GM19328 (cell line): ENCODE results near the gene ITM2B.
A peak's percentile ranks its signal among the peaks of the same experiment; 100 is the strongest.

Experiments used
- ATAC-seq: cut with Tn5 transposase; IDR thresholded peaks from one replicate; pipeline ENCODE4 v1.9.1; 2021; ENCODE audit warnings: mild to moderate bottlenecking, moderate library complexity; ENCODE audit not compliant: unreplicated experiment

Gene ITM2B

DNA sequence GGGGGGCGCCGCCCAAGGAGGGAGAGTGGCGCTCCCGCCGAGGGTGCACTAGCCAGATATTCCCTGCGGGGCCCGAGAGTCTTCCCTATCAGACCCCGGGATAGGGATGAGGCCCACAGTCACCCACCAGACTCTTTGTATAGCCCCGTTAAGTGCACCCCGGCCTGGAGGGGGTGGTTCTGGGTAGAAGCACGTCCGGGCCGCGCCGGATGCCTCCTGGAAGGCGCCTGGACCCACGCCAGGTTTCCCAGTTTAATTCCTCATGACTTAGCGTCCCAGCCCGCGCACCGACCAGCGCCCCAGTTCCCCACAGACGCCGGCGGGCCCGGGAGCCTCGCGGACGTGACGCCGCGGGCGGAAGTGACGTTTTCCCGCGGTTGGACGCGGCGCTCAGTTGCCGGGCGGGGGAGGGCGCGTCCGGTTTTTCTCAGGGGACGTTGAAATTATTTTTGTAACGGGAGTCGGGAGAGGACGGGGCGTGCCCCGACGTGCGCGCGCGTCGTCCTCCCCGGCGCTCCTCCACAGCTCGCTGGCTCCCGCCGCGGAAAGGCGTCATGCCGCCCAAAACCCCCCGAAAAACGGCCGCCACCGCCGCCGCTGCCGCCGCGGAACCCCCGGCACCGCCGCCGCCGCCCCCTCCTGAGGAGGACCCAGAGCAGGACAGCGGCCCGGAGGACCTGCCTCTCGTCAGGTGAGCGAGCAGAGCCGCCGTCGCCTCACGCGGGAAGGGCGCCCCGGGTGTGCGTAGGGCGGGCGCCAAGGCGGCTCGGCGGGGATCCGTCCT, 70.5 kb downstream of the ITM2B start, which contains the start of gene RB1:
RB1 (plus strand) TSS at position 393 of the 784 bp plus-strand sequence; CDS start at position 555, 162 bp downstream.
- ATAC-seq, result peak; percentile 71

DNA sequence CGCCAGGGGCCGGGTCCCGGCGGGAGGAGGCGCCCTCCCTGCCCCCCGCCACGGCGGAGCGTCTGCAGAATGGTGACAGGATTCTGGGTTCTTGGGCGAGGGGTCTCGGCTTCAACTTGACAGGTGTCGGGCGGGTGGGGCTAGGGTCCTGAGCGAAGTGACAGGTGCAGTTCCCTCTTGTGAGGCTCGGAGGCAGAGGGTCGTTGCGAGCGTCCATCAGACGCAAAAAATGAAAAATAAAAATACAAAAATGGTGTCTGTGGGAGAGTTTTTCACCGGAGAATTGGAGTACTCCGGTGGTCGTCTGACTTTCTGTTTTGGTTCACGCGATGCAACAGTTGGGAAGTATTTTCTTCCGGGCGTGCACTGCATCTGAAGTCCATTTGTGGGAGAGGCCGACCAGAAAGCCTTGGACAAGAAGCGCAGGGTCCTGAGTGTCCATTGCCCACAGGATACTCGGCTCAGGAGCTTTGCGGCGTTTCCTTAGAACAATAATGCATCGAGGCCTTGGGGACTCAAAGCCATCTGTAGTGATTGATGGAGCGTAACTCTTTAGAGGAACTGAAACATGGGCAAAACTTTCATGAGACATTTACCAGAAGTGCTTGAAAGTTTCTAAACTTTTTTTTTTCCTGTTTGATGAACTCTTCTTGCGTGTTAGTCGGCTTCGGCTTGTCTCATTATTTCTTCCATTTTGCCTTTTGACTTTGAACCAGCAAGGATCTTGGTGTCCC, 71.3 kb downstream of the ITM2B start:
- peak; percentile 55 for ATAC-seq

DNA sequence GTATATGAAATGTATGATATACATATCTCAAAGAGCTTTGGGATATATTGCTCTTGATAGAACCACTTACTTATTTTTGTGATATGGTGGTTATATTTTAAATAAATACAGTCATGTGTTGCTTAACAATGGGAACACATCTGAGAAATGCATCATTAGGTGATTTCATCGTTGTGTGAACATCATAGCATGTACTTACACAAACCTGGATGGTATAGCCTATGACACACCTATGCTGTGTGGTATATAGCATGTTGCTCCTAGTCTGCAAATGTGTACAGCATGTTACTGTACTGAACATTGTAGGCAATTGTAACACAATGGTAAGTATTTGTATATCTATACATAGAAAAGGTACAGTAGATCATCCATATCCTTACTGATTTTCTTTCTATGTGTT, 78.2 kb downstream of the ITM2B start:
- no peak for ATAC-seq

DNA sequence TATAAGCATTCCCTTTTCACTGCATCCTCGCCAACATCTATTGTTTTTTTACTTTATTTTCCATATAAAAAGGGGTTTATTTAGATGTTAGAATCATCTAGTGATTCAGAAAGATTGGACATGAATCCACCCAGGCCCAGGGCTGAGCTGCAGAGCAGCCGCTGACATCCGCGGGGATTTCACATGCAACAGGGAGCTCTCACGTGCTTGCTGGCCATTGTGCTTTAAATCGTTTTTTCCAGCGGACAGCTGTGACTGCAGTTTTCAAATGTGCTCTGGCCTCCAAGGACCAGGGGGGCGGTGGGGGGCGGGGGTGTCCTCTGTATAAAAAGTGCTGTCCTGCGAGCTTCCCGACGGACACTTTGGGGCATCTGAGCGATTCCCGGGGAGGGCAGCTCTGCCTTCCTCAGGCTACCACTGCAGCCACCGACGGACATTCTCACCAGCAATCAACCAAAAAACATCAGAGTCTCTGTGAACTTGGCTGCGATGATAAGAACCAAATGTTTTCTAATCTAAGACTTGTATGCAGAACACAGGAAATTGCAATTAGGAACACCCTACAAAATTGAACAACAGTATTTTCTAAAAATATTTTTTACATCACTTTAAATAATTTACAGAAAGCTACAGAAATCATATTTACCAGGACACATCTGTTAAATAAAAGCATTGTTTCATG, 83.1 kb downstream of the ITM2B start:
- ATAC-seq, result no peak

DNA sequence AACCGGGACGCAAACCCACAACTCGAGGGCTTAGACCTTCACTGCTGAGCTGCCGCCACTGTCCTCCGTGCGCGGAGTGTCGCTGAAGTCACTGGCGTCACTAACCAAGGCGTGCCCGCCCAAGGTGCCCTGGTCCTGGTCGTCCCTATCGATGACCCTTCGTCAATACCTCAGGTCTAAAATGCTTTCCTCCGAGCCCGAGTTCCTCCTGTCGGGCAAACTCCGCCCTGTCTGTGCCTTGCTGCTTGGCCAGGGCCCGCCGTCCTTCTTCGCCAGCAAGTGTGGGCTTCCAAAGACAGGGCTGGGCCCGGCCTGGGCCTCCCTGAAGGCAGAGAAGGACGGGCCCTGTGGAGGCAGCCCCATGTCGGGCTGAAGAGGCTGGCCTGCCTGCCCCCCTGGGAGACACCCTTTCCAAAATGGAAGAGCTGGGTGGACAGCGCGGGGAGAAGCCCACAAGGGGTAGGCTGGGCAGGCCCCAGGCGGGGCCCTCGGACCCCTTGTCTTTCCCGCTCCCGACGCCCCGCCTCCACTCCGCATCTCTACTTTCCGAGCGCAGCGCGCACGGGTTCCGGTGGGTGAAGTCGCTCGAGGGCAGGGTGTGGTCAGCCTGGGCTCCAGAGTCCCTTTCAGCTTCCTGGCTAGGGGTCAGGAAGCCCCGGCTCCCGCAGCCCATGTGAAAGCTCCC, 84.0 kb downstream of the ITM2B start:
- no peak for ATAC-seq

DNA sequence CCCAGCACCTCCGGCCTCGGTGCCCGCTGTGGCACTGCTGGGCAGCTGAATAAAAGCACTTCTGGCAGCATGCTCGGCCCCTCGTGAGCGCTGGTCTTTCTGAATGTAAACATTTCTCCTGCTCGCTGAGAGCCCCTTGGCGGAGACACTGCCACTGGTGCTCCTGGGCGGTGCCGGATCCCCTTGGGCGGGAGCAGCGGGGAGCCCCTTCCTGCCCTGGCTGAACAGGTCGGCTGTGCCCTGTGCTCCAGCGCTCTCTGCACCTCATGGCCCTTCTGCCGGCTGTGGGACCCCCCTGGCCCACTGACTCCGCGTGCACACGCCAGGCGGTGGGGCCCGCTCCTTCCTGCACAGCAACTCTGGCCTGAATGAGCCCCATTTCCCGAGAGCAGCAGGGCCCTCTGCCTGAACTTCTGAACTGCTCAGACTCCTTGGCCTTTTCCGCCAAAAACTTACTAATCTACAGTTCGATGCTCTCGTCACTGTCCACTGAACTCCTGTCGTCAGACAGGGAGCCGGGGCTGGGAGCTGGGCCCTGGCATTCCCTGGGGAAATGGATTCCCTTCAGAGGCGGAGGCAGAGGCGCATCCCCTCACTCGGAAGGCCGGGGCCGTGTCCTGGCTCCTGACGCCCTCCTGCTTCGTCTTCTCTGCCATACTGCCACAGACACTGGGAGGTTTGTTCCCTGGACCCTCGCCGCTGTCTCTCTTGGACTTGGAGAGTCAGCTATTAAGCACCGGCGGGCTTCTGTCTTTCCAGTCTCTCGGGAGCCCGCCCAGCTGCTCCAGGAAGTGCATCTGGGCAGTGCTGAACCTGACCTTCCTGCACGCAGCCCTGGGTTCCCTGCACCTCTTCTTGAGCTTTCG, 84.7 kb downstream of the ITM2B start:
- ATAC-seq, result no peak

DNA sequence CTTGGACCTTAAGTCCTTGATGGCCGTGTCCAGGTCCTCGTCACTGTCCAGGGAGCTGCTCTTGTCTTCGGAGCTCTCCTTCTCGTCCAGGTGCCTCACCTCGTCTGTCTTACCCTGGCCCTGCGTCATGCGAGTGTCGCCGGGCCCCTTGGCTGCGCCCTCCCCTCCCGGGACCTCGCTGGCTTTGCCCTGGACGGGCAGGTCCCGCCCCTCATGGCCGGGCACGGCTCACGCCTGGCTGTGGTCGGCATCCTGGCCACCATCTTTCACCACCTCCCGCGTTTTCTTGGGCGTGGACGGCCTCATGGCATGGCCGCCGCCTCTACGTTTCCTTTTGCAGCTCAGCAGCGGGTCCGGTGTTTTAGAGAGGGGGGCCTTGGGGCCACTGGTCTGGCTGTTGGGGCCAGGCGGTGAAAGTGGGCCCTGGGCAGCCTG, 85.4 kb downstream of the ITM2B start:
- ATAC-seq, result no peak

DNA sequence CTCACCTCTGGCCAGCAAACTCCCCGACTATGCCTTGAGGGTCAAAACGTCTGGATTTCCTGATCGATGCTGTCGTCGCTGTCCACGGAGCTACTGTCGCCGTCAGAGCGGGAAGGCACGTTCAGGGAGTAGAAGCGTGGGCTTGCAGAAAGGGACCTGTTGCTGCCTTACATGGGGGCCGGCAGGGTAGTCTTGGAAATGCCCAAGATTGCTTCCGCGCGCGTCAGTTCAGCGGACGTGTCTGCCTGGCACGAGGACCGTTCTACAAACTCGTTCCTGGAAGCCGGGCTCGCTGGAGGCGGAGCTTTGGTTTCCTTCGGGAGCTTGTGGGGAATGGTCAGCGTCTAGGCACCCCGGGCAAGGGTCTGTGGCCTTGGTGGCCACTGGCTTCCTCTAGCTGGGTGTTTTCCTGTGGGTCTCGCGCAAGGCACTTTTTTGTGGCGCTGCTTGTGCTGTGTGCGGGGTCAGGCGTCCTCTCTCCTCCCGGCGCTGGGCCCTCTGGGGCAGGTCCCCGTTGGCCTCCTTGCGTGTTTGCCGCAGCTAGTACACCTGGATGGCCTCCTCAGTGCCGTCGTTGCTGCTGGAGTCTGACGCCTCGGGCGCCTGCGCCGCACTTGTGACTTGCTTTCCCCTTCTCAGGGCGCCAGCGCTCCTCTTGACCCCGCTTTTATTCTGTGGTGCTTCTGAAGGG, 86.0 kb downstream of the ITM2B start:
- ATAC-seq, result no peak
